HepG2 (cell line): ENCODE results near the gene PVRIG. TPM values are rescaled to one million over a fixed set of nuclear protein-coding genes. Genes with fewer than 3 reads are reported as not detected.
A peak's percentile ranks its signal among the peaks of the same experiment; 100 is the strongest.
"Not testable (repeated sequence)": the region's sequence is repeated elsewhere in the genome, so short reads cannot be mapped to it uniquely, and the experiment has no call there.

Experiments used
- NR2F1 ChIP-seq, 2 experiments: fragments of 450-650 bp in 1 of 2; formaldehyde crosslinking in 1 of 2; IDR thresholded peaks; 2 replicates each; pipeline versions ENCODE4 v1.5.0 to v1.6.1; 2016 to 2020; ENCODE audit warnings: mild to moderate bottlenecking in 1 of 2, missing compliant biosample characterization in 1 of 2, missing genetic modification reagents in 1 of 2, moderate library complexity in 1 of 2
- PHF21A ChIP-seq: sonication (generic); formaldehyde crosslinking; IDR thresholded peaks from 2 replicates; pipeline ENCODE4 v1.5.0; 2020; ENCODE audit warnings: mild to moderate bottlenecking, missing genetic modification reagents
- SOX6 ChIP-seq, 2 experiments: fragments of 450-650 bp in 1 of 2; sonication (generic) in 1 of 2; formaldehyde crosslinking in 1 of 2; IDR thresholded peaks; 2 replicates each; pipeline versions ENCODE4 v1.4.0 to v1.6.1; 2017 to 2020; ENCODE audit warnings: antibody characterized with exemption in 1 of 2, mild to moderate bottlenecking in 1 of 2, missing genetic modification reagents in 1 of 2
- TGIF2 ChIP-seq: IDR thresholded peaks from 2 replicates; pipeline ENCODE4 v1.6.1; 2016; ENCODE audit warnings: control low read depth, missing compliant biosample characterization
- YEATS2 ChIP-seq: sonication (generic); formaldehyde crosslinking; IDR thresholded peaks from 2 replicates; pipeline ENCODE4 v1.4.0; 2020; ENCODE audit warnings: missing genetic modification reagents, borderline replicate concordance
- polyA plus RNA-seq, 8 experiments: library from polyadenylated mRNA; depleted of rRNA in 3 of 8; stranded (reverse) in 7 of 8; unstranded in 1 of 8; fragments of >200 nt; fragmentation: Illumina TruSeq in 4 of 8; extraction: Trizol in 4 of 8; gene quantifications; 2 replicates each; pipeline versions ENCODE4 v1.2.1 to v1.2.3, GENCODE V29; 2011 to 2016; ENCODE audit warnings: low read depth in 4 of 8, missing spikeins in 1 of 8, mixed read lengths in 1 of 8; ENCODE audit not compliant: insufficient read depth in 1 of 8
- total RNA-seq, 5 experiments: library from RNA; depleted of rRNA; stranded (reverse); fragments of >200 nt; fragmentation: Illumina TruSeq; extraction: Trizol; gene quantifications; 2 replicates each; pipeline ENCODE4 v1.2.3, GENCODE V29; 2016; ENCODE audit warnings: low read depth in 1 of 5
- TF ChIP-seq, protein P1 (sequence below), 2 experiments: sonication (generic) in 1 of 2; formaldehyde crosslinking in 1 of 2; IDR thresholded peaks; 2 replicates each; pipeline versions ENCODE4 v1.4.0 to v1.6.1; 2016 to 2020; ENCODE audit warnings: borderline replicate concordance in 1 of 2, low read depth in 1 of 2, mild to moderate bottlenecking in 1 of 2, missing genetic modification reagents in 1 of 2
- TF ChIP-seq, protein P2 (sequence below): sonication (generic); formaldehyde crosslinking; IDR thresholded peaks from 2 replicates; pipeline ENCODE4 v1.4.0; 2020; ENCODE audit warnings: missing genetic modification reagents
- TF ChIP-seq, protein P3 (sequence below): sonication (generic); formaldehyde crosslinking; IDR thresholded peaks from 2 replicates; pipeline ENCODE4 v1.4.0; 2020; ENCODE audit warnings: missing genetic modification reagents
- TF ChIP-seq, protein P4 (sequence below): sonication (generic); formaldehyde crosslinking; conservative IDR thresholded peaks from 2 replicates; pipeline ENCODE4 v1.4.0; 2020; ENCODE audit warnings: mild to moderate bottlenecking, missing genetic modification reagents, moderate library complexity

PVRIG gene
- total and polyA plus RNA-seq, 2 of the 13 experiments (the other 11 are each of a cell fraction or from before 2014, with no cell fraction given) = not detected

DNA sequence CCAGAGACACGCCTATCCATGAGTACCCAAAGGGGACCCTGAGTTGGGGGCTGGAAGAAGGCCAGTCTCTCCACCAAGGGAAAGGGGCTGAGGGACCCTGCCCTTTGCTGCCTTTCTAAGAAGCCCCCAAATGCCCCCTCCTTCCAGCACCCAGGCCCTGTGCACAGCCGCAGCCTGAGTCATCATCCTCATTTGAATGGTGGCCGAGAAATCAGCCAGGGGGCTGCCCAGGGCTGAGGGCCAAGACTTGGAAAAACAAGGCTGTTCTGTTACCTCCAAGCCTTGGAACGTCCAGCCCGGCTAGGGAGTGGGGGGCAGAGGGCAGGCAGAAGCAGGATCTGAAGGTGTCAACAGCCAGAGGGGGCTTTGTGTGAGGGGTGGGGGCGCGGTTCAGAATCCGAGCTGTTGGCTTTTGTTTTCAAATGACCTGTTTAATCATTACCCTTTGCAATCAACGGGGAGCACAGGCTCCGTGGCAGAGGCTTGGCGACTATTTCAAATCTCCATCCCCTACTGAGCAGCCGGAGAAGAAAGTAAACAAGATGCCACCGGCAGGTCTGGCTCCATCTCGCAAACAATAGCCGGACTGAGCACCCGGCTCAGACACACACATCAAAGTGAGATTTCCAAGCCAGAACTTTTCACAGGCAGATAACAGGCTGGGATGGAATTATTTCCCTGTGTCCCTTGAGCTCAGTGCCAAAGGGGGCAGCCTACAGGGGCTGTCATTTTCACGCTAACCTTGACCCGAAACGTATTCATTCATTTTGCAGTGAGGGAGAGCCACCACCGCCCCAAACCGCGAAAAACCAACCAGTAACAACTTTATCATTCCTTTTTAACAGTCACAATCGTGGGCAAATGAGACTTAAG, 50.5 kb downstream of the PVRIG start (continued):
- TF ChIP-seq, protein P1, sequence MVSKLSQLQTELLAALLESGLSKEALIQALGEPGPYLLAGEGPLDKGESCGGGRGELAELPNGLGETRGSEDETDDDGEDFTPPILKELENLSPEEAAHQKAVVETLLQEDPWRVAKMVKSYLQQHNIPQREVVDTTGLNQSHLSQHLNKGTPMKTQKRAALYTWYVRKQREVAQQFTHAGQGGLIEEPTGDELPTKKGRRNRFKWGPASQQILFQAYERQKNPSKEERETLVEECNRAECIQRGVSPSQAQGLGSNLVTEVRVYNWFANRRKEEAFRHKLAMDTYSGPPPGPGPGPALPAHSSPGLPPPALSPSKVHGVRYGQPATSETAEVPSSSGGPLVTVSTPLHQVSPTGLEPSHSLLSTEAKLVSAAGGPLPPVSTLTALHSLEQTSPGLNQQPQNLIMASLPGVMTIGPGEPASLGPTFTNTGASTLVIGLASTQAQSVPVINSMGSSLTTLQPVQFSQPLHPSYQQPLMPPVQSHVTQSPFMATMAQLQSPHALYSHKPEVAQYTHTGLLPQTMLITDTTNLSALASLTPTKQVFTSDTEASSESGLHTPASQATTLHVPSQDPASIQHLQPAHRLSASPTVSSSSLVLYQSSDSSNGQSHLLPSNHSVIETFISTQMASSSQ (IDR thresholded peaks at IDR 0.05; ENCODE audit: low read depth) = peak; percentile 80
- TF ChIP-seq, protein P1 (CRISPR knock-in tag; IDR thresholded peaks at IDR 0.05; ENCODE audit: borderline replicate concordance) = peak; percentile 70; the same call in 1 of the 2 replicates
- not testable (repeated sequence) for TF ChIP-seq SOX6 (IDR thresholded peaks at IDR 0.05)
- TF ChIP-seq SOX6 (CRISPR knock-in tag; IDR thresholded peaks at IDR 0.05) (peak; percentile 93), PHF21A (0 out of 2 replicates have a peak, but pooled peaks have one; percentile 33), YEATS2 (0 out of 2 replicates have a peak, but pooled peaks have one; percentile 10), TGIF2 (CRISPR knock-in tag) (peak; percentile 77), NR2F1 (CRISPR knock-in tag; IDR thresholded peaks at IDR 0.05) (peak in 1 of 2 experiments; percentile 11; a peak in 1 of 4 replicates)
- TF ChIP-seq, protein P2, sequence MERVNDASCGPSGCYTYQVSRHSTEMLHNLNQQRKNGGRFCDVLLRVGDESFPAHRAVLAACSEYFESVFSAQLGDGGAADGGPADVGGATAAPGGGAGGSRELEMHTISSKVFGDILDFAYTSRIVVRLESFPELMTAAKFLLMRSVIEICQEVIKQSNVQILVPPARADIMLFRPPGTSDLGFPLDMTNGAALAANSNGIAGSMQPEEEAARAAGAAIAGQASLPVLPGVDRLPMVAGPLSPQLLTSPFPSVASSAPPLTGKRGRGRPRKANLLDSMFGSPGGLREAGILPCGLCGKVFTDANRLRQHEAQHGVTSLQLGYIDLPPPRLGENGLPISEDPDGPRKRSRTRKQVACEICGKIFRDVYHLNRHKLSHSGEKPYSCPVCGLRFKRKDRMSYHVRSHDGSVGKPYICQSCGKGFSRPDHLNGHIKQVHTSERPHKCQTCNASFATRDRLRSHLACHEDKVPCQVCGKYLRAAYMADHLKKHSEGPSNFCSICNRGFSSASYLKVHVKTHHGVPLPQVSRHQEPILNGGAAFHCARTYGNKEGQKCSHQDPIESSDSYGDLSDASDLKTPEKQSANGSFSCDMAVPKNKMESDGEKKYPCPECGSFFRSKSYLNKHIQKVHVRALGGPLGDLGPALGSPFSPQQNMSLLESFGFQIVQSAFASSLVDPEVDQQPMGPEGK = peak; percentile 64
- TF ChIP-seq, protein P3, sequence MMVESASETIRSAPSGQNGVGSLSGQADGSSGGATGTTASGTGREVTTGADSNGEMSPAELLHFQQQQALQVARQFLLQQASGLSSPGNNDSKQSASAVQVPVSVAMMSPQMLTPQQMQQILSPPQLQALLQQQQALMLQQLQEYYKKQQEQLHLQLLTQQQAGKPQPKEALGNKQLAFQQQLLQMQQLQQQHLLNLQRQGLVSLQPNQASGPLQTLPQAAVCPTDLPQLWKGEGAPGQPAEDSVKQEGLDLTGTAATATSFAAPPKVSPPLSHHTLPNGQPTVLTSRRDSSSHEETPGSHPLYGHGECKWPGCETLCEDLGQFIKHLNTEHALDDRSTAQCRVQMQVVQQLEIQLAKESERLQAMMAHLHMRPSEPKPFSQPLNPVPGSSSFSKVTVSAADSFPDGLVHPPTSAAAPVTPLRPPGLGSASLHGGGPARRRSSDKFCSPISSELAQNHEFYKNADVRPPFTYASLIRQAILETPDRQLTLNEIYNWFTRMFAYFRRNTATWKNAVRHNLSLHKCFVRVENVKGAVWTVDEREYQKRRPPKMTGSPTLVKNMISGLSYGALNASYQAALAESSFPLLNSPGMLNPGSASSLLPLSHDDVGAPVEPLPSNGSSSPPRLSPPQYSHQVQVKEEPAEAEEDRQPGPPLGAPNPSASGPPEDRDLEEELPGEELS = peak; percentile 78
- TF ChIP-seq, protein P4, sequence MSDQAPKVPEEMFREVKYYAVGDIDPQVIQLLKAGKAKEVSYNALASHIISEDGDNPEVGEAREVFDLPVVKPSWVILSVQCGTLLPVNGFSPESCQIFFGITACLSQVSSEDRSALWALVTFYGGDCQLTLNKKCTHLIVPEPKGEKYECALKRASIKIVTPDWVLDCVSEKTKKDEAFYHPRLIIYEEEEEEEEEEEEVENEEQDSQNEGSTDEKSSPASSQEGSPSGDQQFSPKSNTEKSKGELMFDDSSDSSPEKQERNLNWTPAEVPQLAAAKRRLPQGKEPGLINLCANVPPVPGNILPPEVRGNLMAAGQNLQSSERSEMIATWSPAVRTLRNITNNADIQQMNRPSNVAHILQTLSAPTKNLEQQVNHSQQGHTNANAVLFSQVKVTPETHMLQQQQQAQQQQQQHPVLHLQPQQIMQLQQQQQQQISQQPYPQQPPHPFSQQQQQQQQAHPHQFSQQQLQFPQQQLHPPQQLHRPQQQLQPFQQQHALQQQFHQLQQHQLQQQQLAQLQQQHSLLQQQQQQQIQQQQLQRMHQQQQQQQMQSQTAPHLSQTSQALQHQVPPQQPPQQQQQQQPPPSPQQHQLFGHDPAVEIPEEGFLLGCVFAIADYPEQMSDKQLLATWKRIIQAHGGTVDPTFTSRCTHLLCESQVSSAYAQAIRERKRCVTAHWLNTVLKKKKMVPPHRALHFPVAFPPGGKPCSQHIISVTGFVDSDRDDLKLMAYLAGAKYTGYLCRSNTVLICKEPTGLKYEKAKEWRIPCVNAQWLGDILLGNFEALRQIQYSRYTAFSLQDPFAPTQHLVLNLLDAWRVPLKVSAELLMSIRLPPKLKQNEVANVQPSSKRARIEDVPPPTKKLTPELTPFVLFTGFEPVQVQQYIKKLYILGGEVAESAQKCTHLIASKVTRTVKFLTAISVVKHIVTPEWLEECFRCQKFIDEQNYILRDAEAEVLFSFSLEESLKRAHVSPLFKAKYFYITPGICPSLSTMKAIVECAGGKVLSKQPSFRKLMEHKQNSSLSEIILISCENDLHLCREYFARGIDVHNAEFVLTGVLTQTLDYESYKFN = peak; percentile 60
